Measurements from ENCODE around the gene MRTFA. TPM values are rescaled to one million over a fixed set of nuclear protein-coding genes. Genes with fewer than 3 reads are reported as not detected.

The MRTFA gene
- polyA plus RNA-seq, 1 experiment = 8.9 TPM

DNA sequence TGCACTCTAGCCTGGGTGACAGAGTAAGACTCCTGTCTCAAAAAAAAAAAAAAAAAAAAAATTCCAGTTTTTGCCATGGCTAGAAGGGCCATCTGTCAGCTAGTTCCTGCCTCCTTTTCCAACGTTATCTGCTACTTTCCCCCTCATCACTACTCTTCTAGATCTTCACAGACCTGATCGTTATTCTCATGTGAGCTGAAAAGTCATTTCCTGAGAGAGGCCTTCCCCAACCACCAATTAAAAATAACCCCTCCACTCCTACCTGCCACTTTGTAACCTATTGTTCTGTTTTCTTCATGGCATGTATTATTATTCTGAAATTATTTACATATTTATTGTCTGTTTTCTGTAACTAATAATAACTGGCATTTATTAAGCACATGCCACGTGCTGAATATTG lies 241.9 kb downstream of the MRTFA start:
- no peak for DNase-seq (ENCODE audit: low read depth)
- TF ChIP-seq, protein P1, sequence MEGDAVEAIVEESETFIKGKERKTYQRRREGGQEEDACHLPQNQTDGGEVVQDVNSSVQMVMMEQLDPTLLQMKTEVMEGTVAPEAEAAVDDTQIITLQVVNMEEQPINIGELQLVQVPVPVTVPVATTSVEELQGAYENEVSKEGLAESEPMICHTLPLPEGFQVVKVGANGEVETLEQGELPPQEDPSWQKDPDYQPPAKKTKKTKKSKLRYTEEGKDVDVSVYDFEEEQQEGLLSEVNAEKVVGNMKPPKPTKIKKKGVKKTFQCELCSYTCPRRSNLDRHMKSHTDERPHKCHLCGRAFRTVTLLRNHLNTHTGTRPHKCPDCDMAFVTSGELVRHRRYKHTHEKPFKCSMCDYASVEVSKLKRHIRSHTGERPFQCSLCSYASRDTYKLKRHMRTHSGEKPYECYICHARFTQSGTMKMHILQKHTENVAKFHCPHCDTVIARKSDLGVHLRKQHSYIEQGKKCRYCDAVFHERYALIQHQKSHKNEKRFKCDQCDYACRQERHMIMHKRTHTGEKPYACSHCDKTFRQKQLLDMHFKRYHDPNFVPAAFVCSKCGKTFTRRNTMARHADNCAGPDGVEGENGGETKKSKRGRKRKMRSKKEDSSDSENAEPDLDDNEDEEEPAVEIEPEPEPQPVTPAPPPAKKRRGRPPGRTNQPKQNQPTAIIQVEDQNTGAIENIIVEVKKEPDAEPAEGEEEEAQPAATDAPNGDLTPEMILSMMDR (IDR thresholded peaks at IDR 0.05; ENCODE audit: insufficient read depth, low read depth, low read length) = no peak
- no peaks in the 10 kb centered on the region for H3K27me3 ChIP-seq (ENCODE audit: control insufficient read depth, insufficient read depth, low read length)
- ChIA-PET CTCF (interaction anchor here (2.1 kb wide), 1 partner anchor 9 kb away, joined by 5 read pairs; no protein-coding TSS in a partner anchor), POLR2A (no interaction called here)
- H3K36me3 ChIP-seq (ENCODE audit: control insufficient read depth, insufficient read depth, low read length) = peaks cover 1% of the 10 kb centered on the region; the same call in 1 of the 2 replicates
- H3K4me3 ChIP-seq (ENCODE audit: low read depth, low read length) = no peak overlapping the region

DNA sequence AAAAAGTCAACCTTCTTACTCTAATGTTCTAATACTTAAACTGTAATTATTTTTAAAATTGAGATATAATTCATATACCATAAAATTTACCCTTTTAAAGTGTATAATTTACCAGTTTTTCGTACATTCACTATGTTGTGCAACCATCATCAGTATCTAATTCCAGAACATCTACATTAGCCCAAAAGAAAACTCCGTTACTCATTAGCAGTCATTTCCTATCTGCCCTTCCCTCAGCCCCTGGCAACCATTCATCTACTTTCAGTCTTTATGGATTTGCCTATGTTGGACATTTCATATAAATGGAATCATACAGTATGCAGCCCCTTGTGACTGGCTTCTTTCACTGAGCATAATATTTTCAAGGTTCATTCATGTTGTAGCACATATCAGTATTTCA lies 243.9 kb downstream of the MRTFA start:
- Histone ChIP-seq H3K36me3 (ENCODE audit: control insufficient read depth, insufficient read depth, low read length) (0 out of 2 replicates have a peak, but pooled peaks cover 1% of the 10 kb centered on the region), H3K27me3 (ENCODE audit: control insufficient read depth, insufficient read depth, low read length) (no peaks in the 10 kb centered on the region), H3K4me3 (ENCODE audit: low read depth, low read length) (no peak overlapping the region)
- POLR2A ChIA-PET = interaction anchor here (0.6 kb wide), 1 partner anchor 9 kb away, joined by 6 read pairs; no protein-coding TSS in a partner anchor
- TF ChIP-seq, protein P1 (IDR thresholded peaks at IDR 0.05; ENCODE audit: insufficient read depth, low read depth, low read length) = no peak
- CTCF ChIA-PET = interaction anchor here (2.1 kb wide), 1 partner anchor 9 kb away, joined by 8 read pairs; no protein-coding TSS in a partner anchor
- DNase-seq (ENCODE audit: low read depth) = no peak

DNA sequence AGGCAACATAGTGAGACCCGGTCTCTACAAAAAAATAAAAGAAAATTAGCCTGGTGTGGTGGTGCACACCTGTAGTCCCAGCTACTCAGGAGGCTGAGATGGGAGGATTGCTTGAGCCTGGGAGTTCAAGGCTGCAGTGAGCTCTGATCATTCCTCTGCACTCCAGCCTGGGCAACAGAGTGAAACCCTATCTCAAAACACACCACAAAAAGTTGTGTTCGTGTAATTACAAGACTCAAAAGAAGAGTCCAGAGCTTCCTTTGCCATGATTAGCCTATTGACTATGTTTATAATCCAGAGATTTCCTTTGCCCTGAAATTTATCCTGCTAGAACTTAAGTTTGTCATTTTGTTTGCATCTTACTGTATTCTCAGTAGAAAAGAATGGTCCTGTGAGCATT lies 245.1 kb downstream of the MRTFA start:
- Histone ChIP-seq H3K4me3 (ENCODE audit: low read depth, low read length) (no peak overlapping the region), H3K27me3 (ENCODE audit: control insufficient read depth, insufficient read depth, low read length) (no peaks in the 10 kb centered on the region), H3K36me3 (ENCODE audit: control insufficient read depth, insufficient read depth, low read length) (0 out of 2 replicates have a peak, but pooled peaks cover 1% of the 10 kb centered on the region)
- ChIA-PET POLR2A (no interaction called here), CTCF (interaction anchor here (1.4 kb wide), 1 partner anchor 12 kb away, joined by 3 read pairs; no protein-coding TSS in a partner anchor)
- no peak for DNase-seq (ENCODE audit: low read depth)
- TF ChIP-seq, protein P1 (IDR thresholded peaks at IDR 0.05; ENCODE audit: insufficient read depth, low read depth, low read length) = no peak

DNA sequence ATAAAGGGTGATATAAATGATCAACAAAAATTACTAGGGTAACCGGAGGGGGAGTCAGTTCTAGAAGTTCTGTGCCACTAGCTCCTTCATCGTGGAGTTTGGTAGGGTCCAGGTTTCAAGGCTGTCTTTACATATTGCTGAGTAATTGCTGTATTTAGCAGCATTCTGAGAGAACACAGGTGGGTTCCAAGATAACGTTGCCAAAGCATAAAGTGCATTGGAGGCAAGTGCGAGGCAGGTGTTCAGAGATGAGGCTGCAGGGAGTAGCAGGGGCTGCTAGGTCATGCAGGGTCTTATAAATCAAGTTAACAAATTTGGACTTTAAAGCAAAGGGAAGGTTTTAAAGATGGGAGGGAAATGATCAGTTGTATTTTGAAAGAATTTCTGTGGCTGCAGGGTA lies 248.3 kb downstream of the MRTFA start:
- H3K27me3 ChIP-seq (ENCODE audit: control insufficient read depth, insufficient read depth, low read length) = no peaks in the 10 kb centered on the region
- no peak for DNase-seq (ENCODE audit: low read depth)
- CTCF ChIA-PET = no interaction called here
- no peak overlapping the region for H3K4me3 ChIP-seq (ENCODE audit: low read depth, low read length)
- TF ChIP-seq, protein P1 (IDR thresholded peaks at IDR 0.05; ENCODE audit: insufficient read depth, low read depth, low read length) = no peak
- POLR2A ChIA-PET = no interaction called here
- 0 out of 2 replicates have a peak, but pooled peaks cover 1% of the 10 kb centered on the region for H3K36me3 ChIP-seq (ENCODE audit: control insufficient read depth, insufficient read depth, low read length)

DNA sequence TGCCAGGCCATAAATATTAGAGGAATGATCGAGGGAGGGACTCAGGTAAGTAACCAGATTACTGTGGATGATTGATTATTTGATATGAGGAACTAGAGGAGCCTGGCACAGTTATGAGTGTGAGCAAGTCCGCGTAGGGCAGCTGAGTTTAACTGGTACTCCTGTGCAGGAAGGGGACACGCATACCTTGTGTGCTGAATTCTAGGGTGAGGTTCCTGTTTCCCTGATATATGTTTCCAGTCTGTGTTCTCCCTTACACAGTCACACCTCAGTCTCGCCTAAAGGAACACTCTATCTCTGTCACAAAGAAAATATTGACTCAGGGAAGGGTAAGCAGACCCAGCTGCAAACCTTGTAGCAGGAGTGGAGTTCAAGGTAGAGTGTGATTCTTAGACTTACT lies 248.8 kb downstream of the MRTFA start:
- TF ChIP-seq, protein P1 (IDR thresholded peaks at IDR 0.05; ENCODE audit: insufficient read depth, low read depth, low read length) = no peak
- no peak overlapping the region for H3K4me3 ChIP-seq (ENCODE audit: low read depth, low read length)
- DNase-seq (ENCODE audit: low read depth) = no peak
- ChIA-PET POLR2A (no interaction called here), CTCF (no interaction called here)
- H3K27me3 ChIP-seq (ENCODE audit: control insufficient read depth, insufficient read depth, low read length) = no peaks in the 10 kb centered on the region
- 0 out of 2 replicates have a peak, but pooled peaks cover 1% of the 10 kb centered on the region for H3K36me3 ChIP-seq (ENCODE audit: control insufficient read depth, insufficient read depth, low read length)
